Upper lobe of right lung (tissue), 1 donor: ENCODE results near the gene KDM4C. TPM values are rescaled to one million over a fixed set of nuclear protein-coding genes. Genes with fewer than 3 reads are reported as not detected.

Experiments used
- ATAC-seq: fragments of 200-7000 bp; cut with Tn5 transposase; one replicate; pipeline ENCODE4 v1.9.1; 2020; ENCODE audit warnings: mild to moderate bottlenecking, moderate library complexity
- DNase-seq: peaks from one replicate; pipeline ENCODE4 v3.0.0-alpha.2; 2020
- H3K27ac ChIP-seq: fragments of 200-600 bp; one replicate; pipeline ENCODE4 v1.8.0; 2022
- H3K27me3 ChIP-seq: fragments of 200-600 bp; one replicate; pipeline ENCODE4 v1.8.0; 2022; ENCODE audit warnings: mild to moderate bottlenecking
- H3K36me3 ChIP-seq: fragments of 200-600 bp; one replicate; pipeline ENCODE4 v1.8.0; 2022
- H3K4me1 ChIP-seq: fragments of 200-600 bp; one replicate; pipeline ENCODE4 v1.8.0; 2022
- H3K4me3 ChIP-seq: fragments of 200-600 bp; one replicate; pipeline ENCODE4 v1.8.0; 2022; ENCODE audit warnings: mild to moderate bottlenecking
- H3K9me3 ChIP-seq: fragments of 200-600 bp; one replicate; pipeline ENCODE4 v1.8.0; 2022
- CTCF ChIP-seq: fragments of 200-600 bp; IDR thresholded peaks from one replicate; pipeline ENCODE4 v1.8.0; 2022; ENCODE audit warnings: antibody characterized with exemption
- intact Hi-C: fragments of 100-400 bp; cut with DNase I; formaldehyde crosslinking; loops from one replicate; pipeline ENCODE4 v1.11.0; 2022
- total RNA-seq: library from RNA; stranded (reverse); fragmentation: NEBNext Ultra II Directional; extraction: Animal tissue kit (Norgen Biotek cat#: 25700); gene quantifications from one replicate; pipeline ENCODE4 v1.2.1, GENCODE V29; 2021
- donor health status: DM: no; HTN: yes; CAD: no; lungs with severe emphysema.

KDM4C gene
- total RNA-seq, 1 donor from 2014 or later = 37.2 TPM

GRCh38 chr9:6833518-6834192 is 75.9 kb downstream of the KDM4C start:
- intact Hi-C loops = no loop called here
- DNase-seq (no peak), ATAC-seq (no peak)
- no peaks in the 10 kb centered on the region for H3K9me3 ChIP-seq
- no peak for TF ChIP-seq CTCF
- no peak overlapping the region for H3K27ac ChIP-seq
- no peak overlapping the region for H3K4me3 ChIP-seq
- peaks cover 11% of the 10 kb centered on the region for H3K36me3 ChIP-seq
- no peaks in the 10 kb centered on the region for H3K27me3 ChIP-seq
- no peaks in the 10 kb centered on the region for H3K4me1 ChIP-seq

GRCh38 chr9:6834306-6834705 is 76.5 kb downstream of the KDM4C start:
- TF ChIP-seq CTCF = no peak
- H3K27me3 ChIP-seq = no peaks in the 10 kb centered on the region
- H3K4me3 ChIP-seq = no peak overlapping the region
- H3K36me3 ChIP-seq = peaks cover 11% of the 10 kb centered on the region
- ATAC-seq (no peak), DNase-seq (no peak)
- H3K9me3 ChIP-seq = no peaks in the 10 kb centered on the region
- no peak overlapping the region for H3K27ac ChIP-seq
- H3K4me1 ChIP-seq = no peaks in the 10 kb centered on the region
- intact Hi-C loops = no loop called here

GRCh38 chr9:6838158-6838557 is 80.4 kb downstream of the KDM4C start:
- Histone ChIP-seq H3K4me1 (no peaks in the 10 kb centered on the region), H3K36me3 (peaks cover 11% of the 10 kb centered on the region), H3K27me3 (no peaks in the 10 kb centered on the region), H3K9me3 (no peaks in the 10 kb centered on the region), H3K4me3 (no peak overlapping the region), H3K27ac (no peak overlapping the region)
- DNase-seq (no peak), ATAC-seq (no peak)
- TF ChIP-seq CTCF = no peak
- intact Hi-C loops = no loop called here

- intact Hi-C loops = no loop called here
- Histone ChIP-seq H3K27ac (no peak overlapping the region), H3K4me3 (no peak overlapping the region), H3K9me3 (no peaks in the 10 kb centered on the region), H3K36me3 (no peaks in the 10 kb centered on the region), H3K4me1 (no peaks in the 10 kb centered on the region), H3K27me3 (no peaks in the 10 kb centered on the region)
- TF ChIP-seq CTCF = no peak
- no peak for DNase-seq
- ATAC-seq = no peak
Observed at GRCh38 chr9:6842584-6842947, 84.8 kb downstream of the KDM4C start.

- no peak for ATAC-seq
- H3K4me3 ChIP-seq = no peak overlapping the region
- intact Hi-C loops = no loop called here
- TF ChIP-seq CTCF = no peak
- H3K36me3 ChIP-seq = no peaks in the 10 kb centered on the region
- no peaks in the 10 kb centered on the region for H3K27me3 ChIP-seq
- H3K4me1 ChIP-seq = no peaks in the 10 kb centered on the region
- no peak for DNase-seq
- H3K27ac ChIP-seq = no peak overlapping the region
- no peaks in the 10 kb centered on the region for H3K9me3 ChIP-seq
Observed at GRCh38 chr9:6843742-6844141, 86.0 kb downstream of the KDM4C start.

GRCh38 chr9:6844267-6844666 is 86.5 kb downstream of the KDM4C start:
- H3K36me3 ChIP-seq = no peaks in the 10 kb centered on the region
- no peaks in the 10 kb centered on the region for H3K4me1 ChIP-seq
- H3K4me3 ChIP-seq = no peak overlapping the region
- no peaks in the 10 kb centered on the region for H3K9me3 ChIP-seq
- ATAC-seq (no peak), DNase-seq (no peak)
- no peak overlapping the region for H3K27ac ChIP-seq
- no peak for TF ChIP-seq CTCF
- H3K27me3 ChIP-seq = no peaks in the 10 kb centered on the region
- intact Hi-C loops = no loop called here
